Gastrocnemius medialis (tissue), 4 donors: ENCODE data around the gene ZNF341.

Experiments
- POLR2A ChIP-seq, 2 donors: fragments of 450-650 bp; IDR thresholded peaks; one replicate each; pipeline ENCODE4 v1.6.1; 2017; ENCODE audit warnings: antibody characterized with exemption in 2 of 2, mild to moderate bottlenecking in 2 of 2, moderate library complexity in 2 of 2
- TF ChIP-seq, protein P1 (sequence below), 5 experiments: fragments of 450-650 bp in 3 of 5; fragments of 200-600 bp in 2 of 5; sonication (generic) in 2 of 5; IDR thresholded peaks in 4 of 5; conservative IDR thresholded peaks in 1 of 5; 1 replicate in 4 of 5; 2 replicates in 1 of 5; pipeline ENCODE4 v1.5.1; 2016 to 2019; ENCODE audit warnings: antibody characterized with exemption in 5 of 5, mild to moderate bottlenecking in 3 of 5, moderate library complexity in 3 of 5

DNA sequence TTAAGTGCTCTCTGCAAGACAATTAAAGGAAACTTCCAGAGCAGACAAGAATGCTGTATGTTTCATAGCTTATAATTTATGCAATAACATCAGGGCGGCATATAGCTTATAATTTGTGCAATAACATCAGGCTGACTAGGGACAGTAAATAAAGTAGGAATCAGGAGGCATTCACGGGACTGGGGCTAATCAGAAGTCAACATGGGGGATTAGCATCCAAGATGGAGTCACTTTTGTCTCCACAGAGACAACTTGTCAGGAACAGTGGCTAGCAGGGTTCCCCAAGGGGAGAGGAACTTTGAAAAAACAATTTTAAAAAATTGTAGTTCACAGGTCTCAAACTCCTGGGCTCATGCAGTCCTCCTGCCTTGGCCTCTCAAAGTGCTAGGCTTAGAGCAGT lies 3.3 kb upstream of the ZNF341 start:
- TF ChIP-seq, protein P1, sequence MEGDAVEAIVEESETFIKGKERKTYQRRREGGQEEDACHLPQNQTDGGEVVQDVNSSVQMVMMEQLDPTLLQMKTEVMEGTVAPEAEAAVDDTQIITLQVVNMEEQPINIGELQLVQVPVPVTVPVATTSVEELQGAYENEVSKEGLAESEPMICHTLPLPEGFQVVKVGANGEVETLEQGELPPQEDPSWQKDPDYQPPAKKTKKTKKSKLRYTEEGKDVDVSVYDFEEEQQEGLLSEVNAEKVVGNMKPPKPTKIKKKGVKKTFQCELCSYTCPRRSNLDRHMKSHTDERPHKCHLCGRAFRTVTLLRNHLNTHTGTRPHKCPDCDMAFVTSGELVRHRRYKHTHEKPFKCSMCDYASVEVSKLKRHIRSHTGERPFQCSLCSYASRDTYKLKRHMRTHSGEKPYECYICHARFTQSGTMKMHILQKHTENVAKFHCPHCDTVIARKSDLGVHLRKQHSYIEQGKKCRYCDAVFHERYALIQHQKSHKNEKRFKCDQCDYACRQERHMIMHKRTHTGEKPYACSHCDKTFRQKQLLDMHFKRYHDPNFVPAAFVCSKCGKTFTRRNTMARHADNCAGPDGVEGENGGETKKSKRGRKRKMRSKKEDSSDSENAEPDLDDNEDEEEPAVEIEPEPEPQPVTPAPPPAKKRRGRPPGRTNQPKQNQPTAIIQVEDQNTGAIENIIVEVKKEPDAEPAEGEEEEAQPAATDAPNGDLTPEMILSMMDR (IDR thresholded peaks at IDR 0.05 in 4 of 5, conservative IDR thresholded peaks at IDR 0.05 in 1 of 5) = no peak
- TF ChIP-seq POLR2A (IDR thresholded peaks at IDR 0.05) = no peak
